Measurements from ENCODE around the gene DNAH3.

- TF ChIP-seq CTCF (IDR thresholded peaks at IDR 0.05) (no peak), POLR2A (IDR thresholded peaks at IDR 0.05) (no peak)
These were observed 204.5 kb downstream of the DNAH3 start for GRCh38 chr16:20946015-20946629.

Measured in testis (tissue), 2 donors.